Measurements from ENCODE around the gene MED17. TPM values are rescaled to one million over a fixed set of nuclear protein-coding genes. Genes with fewer than 3 reads are reported as not detected.

The MED17 gene
- total and polyA plus RNA-seq, 10 of the 15 experiments (the other 5 are each of a cell fraction or from before 2014, with no cell fraction given): 7.3 to 38.7 (median 28.3) TPM

DNA sequence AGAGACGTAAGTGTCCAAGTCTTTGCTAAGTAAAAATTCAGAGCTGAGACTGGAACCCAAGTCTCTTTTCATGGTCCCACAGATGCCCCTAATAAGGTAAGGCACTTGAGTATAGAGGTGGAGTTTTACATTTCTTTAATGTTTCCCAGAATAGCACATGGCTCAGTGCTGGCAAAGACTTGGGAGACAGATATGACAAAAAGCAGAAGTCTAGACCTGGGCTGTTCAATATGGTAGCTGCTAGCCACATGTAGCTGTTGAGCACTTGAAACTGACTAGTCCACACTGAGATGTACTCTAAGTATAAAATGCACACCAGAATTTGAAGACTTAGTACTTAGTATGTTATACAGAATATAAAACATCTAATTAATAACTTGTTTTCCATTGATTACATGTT lies 48.7 kb downstream of the MED17 start:
- no TSS peak for BruUV-seq (replicated peaks)
- no peak overlapping the region for H3K4me2 ChIP-seq (ENCODE audit: control insufficient read depth, insufficient read depth)
- ChIA-PET RAD21 (ENCODE audit: unreplicated experiment) (no interaction called here), SMC1A (ENCODE audit: uncharacterized antibody, unreplicated experiment) (no interaction called here), CTCF (no interaction called here), POLR2A (no interaction called here)
- no peak overlapping the region for H3K27ac ChIP-seq (ENCODE audit: control insufficient read depth, insufficient read depth)
- no peaks in the 10 kb centered on the region; a peak in 1 of 4 replicates for H3K27me3 ChIP-seq (replicated peaks in 1 of 2; ENCODE audit: control insufficient read depth in 2 of 2, insufficient read depth in 2 of 2, low read length in 1 of 2)
- H2AFZ ChIP-seq (ENCODE audit: control insufficient read depth, low read depth, low read length): no peak overlapping the region
- H3K79me2 ChIP-seq (ENCODE audit: control insufficient read depth, insufficient read depth, low read length): no peaks in the 10 kb centered on the region
- no peak overlapping the region for H3K4me3 ChIP-seq
- DNase-seq (ENCODE audit: low read depth, low spot score) (no peak), FAIRE-seq (no peak), ATAC-seq (no peak)
- H3K4me1 ChIP-seq (ENCODE audit: control insufficient read depth, insufficient read depth, low read length): no peaks in the 10 kb centered on the region
- 80% methylated on average over 1 of the region's 1 CpG for WGBS (ENCODE audit: insufficient coverage, insufficient replicate concordance, low lambda C conversion rate, missing lambda C conversion rate)
- H4K20me1 ChIP-seq (ENCODE audit: control insufficient read depth, insufficient read depth): no peaks in the 10 kb centered on the region
- H3K36me3 ChIP-seq (ENCODE audit: control insufficient read depth in 2 of 2, insufficient read depth in 2 of 2, low read length in 1 of 2): no peaks in the 10 kb centered on the region
- H3K9ac ChIP-seq (ENCODE audit: control insufficient read depth, insufficient read depth, low read length): no peak overlapping the region
- TF ChIP-seq SPI1 (IDR thresholded peaks at IDR 0.05; ENCODE audit: borderline replicate concordance, insufficient read depth, low read depth, low read length) (peak; percentile 3; the same call in 1 of the 2 replicates), ZNF592 (IDR thresholded peaks at IDR 0.05) (no peak)
- TF ChIP-seq, protein P1, sequence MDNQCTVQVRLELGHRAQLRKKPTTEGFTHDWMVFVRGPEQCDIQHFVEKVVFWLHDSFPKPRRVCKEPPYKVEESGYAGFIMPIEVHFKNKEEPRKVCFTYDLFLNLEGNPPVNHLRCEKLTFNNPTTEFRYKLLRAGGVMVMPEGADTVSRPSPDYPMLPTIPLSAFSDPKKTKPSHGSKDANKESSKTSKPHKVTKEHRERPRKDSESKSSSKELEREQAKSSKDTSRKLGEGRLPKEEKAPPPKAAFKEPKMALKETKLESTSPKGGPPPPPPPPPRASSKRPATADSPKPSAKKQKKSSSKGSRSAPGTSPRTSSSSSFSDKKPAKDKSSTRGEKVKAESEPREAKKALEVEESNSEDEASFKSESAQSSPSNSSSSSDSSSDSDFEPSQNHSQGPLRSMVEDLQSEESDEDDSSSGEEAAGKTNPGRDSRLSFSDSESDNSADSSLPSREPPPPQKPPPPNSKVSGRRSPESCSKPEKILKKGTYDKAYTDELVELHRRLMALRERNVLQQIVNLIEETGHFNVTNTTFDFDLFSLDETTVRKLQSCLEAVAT (IDR thresholded peaks at IDR 0.05): no peak
- intact Hi-C loops (cut with micrococcal nuclease; ENCODE audit: unreplicated experiment) (no loop called here), in situ Hi-C loops (cut with MboI) (no loop called here)
- H3K9me3 ChIP-seq (replicated peaks; ENCODE audit: control insufficient read depth, insufficient read depth, low read length): no peaks in the 10 kb centered on the region

All from GM12878 (cell line).